Lower leg skin (tissue), 3 donors: ENCODE results near the gene ABCD1.
"Not testable (repeated sequence)": the region's sequence is repeated elsewhere in the genome, so short reads cannot be mapped to it uniquely, and the experiment has no call there.

Source experiments
- CTCF ChIP-seq, 3 donors: fragments of 450-650 bp; IDR thresholded peaks; one replicate each; pipeline ENCODE4 v1.5.1; 2016; ENCODE audit warnings: antibody characterized with exemption in 3 of 3, mild to moderate bottlenecking in 3 of 3, moderate library complexity in 2 of 3
- POLR2A ChIP-seq, 2 donors: fragments of 450-650 bp; IDR thresholded peaks; one replicate each; pipeline ENCODE4 v1.6.1; 2016 to 2017; ENCODE audit warnings: antibody characterized with exemption in 2 of 2, mild to moderate bottlenecking in 1 of 2, moderate library complexity in 1 of 2

GRCh38 chrX:153730115-153730514 is 5.5 kb downstream of the ABCD1 start:
- not testable (repeated sequence) for TF ChIP-seq CTCF, POLR2A (IDR thresholded peaks at IDR 0.05)
